Measurements from ENCODE around the gene INHBE.

DNA sequence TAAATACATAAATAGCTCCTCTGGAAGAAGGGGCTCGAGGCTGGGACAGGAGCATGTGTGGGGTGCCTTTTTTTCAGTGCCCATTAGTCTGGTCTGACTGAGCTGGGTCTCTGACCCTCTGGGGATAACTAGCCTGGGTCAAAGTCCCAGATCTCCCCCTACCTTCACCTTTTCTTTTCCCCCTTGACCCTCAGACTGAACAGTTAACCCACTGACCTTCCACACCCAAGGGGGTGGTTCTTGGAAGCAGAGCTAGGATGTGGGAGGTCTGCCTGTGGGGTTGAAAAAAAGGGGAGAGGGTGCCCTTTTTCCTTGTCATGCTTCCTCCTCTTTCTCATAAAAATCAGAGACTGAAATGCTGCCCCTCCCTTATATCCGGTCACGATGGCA, 3.6 kb downstream of the INHBE start:
- TF ChIP-seq, protein P1, sequence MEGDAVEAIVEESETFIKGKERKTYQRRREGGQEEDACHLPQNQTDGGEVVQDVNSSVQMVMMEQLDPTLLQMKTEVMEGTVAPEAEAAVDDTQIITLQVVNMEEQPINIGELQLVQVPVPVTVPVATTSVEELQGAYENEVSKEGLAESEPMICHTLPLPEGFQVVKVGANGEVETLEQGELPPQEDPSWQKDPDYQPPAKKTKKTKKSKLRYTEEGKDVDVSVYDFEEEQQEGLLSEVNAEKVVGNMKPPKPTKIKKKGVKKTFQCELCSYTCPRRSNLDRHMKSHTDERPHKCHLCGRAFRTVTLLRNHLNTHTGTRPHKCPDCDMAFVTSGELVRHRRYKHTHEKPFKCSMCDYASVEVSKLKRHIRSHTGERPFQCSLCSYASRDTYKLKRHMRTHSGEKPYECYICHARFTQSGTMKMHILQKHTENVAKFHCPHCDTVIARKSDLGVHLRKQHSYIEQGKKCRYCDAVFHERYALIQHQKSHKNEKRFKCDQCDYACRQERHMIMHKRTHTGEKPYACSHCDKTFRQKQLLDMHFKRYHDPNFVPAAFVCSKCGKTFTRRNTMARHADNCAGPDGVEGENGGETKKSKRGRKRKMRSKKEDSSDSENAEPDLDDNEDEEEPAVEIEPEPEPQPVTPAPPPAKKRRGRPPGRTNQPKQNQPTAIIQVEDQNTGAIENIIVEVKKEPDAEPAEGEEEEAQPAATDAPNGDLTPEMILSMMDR (IDR thresholded peaks at IDR 0.05; ENCODE audit: insufficient read depth, low read length, poor library complexity, severe bottlenecking), result no peak
- TF ChIP-seq EZH2phosphoT487 (conservative IDR thresholded peaks at IDR 0.05; ENCODE audit: low read length), result no peak
